DND-41 (cell line): ENCODE measurements around the gene MUC5B.

ENCODE experiments used
- ATAC-seq: fragments of 200-7000 bp; cut with Tn5 transposase; 3 replicates; pipeline ENCODE4 v1.9.1; 2021; ENCODE audit warnings: low read depth; ENCODE audit not compliant: insufficient read depth
- DNase-seq: peaks from one replicate; pipeline ENCODE4 v3.0.0-alpha.2; 2020
- H2AFZ ChIP-seq: 2 replicates; pipeline ENCODE4 v1.6.0; 2012; ENCODE audit warnings: low read depth, low read length
- H3K27ac ChIP-seq: 2 replicates; pipeline ENCODE4 v1.5.1; 2012; ENCODE audit warnings: low read length, inconsistent platforms
- H3K27me3 ChIP-seq: fragments of 200-600 bp; sonication (generic); 2 replicates; pipeline ENCODE4 v1.6.0; 2012; ENCODE audit warnings: low read length, mild to moderate bottlenecking, inconsistent platforms; ENCODE audit not compliant: insufficient read depth, poor library complexity
- H3K36me3 ChIP-seq: 2 replicates; pipeline ENCODE4 v1.5.1; 2012; ENCODE audit warnings: low read length, inconsistent platforms; ENCODE audit not compliant: insufficient read depth
- H3K4me1 ChIP-seq: 2 replicates; pipeline ENCODE4 v1.5.1; 2012; ENCODE audit warnings: mild to moderate bottlenecking, low read length; ENCODE audit not compliant: insufficient read depth
- H3K4me2 ChIP-seq: 2 replicates; pipeline ENCODE4 v1.6.0; 2012; ENCODE audit warnings: mild to moderate bottlenecking, moderate library complexity, low read length, inconsistent platforms; ENCODE audit not compliant: insufficient read depth
- H3K4me3 ChIP-seq, 2 experiments: fragments of 200-600 bp in 1 of 2; shearing (Covaris generic) in 1 of 2; 2 replicates each; pipeline ENCODE4 v1.5.1; 2012 to 2016; ENCODE audit warnings: inconsistent platforms in 2 of 2, low read length in 2 of 2, mild to moderate bottlenecking in 2 of 2, low read depth in 1 of 2, moderate library complexity in 1 of 2
- H3K79me2 ChIP-seq: 2 replicates; pipeline ENCODE4 v1.6.0; 2012; ENCODE audit warnings: low read length, inconsistent platforms; ENCODE audit not compliant: insufficient read depth
- H3K9ac ChIP-seq: 2 replicates; pipeline ENCODE4 v1.6.0; 2012; ENCODE audit warnings: low read depth, mild to moderate bottlenecking, inconsistent platforms, low read length, moderate library complexity
- H3K9me3 ChIP-seq: 2 replicates; pipeline ENCODE4 v1.5.1; 2012; ENCODE audit warnings: low read length, moderate library complexity, mild to moderate bottlenecking, inconsistent platforms; ENCODE audit not compliant: insufficient read depth, severe bottlenecking
- H4K20me1 ChIP-seq: 2 replicates; pipeline ENCODE4 v1.6.0; 2012; ENCODE audit warnings: low read length; ENCODE audit not compliant: insufficient read depth
- EZH2 ChIP-seq: IDR thresholded peaks from 3 replicates; pipeline ENCODE4 v1.6.1; 2012; ENCODE audit warnings: borderline replicate concordance, low read depth, mild to moderate bottlenecking, moderate library complexity, low read length, inconsistent platforms; ENCODE audit not compliant: severe bottlenecking
- TF ChIP-seq, protein P1 (sequence below): IDR thresholded peaks from 2 replicates; pipeline ENCODE4 v1.5.1; 2012; ENCODE audit warnings: borderline replicate concordance, low read length, moderate library complexity, mild to moderate bottlenecking; ENCODE audit not compliant: poor library complexity, severe bottlenecking; ENCODE audit errors: extremely low read depth

MUC5B gene

DNA sequence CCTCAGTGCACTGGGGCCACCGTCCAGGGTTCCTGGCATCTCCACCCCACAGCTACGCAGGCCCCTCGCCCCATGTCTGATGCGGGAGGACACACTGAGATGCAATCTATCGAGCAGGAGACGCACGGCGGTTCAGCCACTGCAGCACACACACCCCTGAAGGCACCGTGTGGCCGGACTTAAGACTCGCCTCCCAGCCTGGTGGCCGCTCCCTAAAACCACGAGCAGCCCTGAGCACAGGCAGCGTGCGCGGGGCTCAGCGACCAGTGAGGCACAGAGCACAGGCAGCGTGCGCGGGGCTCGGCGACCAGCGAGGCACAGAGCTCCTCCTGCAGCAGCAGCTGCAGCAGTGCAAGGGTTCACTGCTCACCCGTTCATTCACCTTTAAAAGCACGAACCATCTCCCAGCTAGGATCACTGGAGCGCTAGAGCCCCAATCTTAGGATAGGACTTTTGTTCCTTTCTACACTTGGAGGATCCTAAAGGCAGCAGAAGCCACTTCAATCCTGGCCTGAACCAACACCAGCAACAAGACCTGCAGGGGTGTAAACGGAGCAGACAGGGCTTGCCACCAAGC, 55.2 kb downstream of the MUC5B start:
- no peak overlapping the region for H3K9ac ChIP-seq
- no peak overlapping the region for H3K27ac ChIP-seq
- H3K27me3 ChIP-seq = no peaks in the 10 kb centered on the region
- no peak overlapping the region for H3K4me3 ChIP-seq
- no peaks in the 10 kb centered on the region for H3K79me2 ChIP-seq
- ATAC-seq (no peak), DNase-seq (no peak)
- H4K20me1 ChIP-seq = peaks cover 1% of the 10 kb centered on the region; the same call in 1 of the 2 replicates
- TF ChIP-seq, protein P1, sequence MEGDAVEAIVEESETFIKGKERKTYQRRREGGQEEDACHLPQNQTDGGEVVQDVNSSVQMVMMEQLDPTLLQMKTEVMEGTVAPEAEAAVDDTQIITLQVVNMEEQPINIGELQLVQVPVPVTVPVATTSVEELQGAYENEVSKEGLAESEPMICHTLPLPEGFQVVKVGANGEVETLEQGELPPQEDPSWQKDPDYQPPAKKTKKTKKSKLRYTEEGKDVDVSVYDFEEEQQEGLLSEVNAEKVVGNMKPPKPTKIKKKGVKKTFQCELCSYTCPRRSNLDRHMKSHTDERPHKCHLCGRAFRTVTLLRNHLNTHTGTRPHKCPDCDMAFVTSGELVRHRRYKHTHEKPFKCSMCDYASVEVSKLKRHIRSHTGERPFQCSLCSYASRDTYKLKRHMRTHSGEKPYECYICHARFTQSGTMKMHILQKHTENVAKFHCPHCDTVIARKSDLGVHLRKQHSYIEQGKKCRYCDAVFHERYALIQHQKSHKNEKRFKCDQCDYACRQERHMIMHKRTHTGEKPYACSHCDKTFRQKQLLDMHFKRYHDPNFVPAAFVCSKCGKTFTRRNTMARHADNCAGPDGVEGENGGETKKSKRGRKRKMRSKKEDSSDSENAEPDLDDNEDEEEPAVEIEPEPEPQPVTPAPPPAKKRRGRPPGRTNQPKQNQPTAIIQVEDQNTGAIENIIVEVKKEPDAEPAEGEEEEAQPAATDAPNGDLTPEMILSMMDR = no peak
- TF ChIP-seq EZH2 = no peak
- H3K4me1 ChIP-seq = no peaks in the 10 kb centered on the region
- H3K9me3 ChIP-seq = no peaks in the 10 kb centered on the region
- H3K36me3 ChIP-seq = peaks cover 60% of the 10 kb centered on the region
- H3K4me2 ChIP-seq = no peak overlapping the region
- no peak overlapping the region for H2AFZ ChIP-seq

GRCh38 chr11:1278766-1279673, 56.2 kb downstream of the MUC5B start:
- ATAC-seq = no peak

DNA sequence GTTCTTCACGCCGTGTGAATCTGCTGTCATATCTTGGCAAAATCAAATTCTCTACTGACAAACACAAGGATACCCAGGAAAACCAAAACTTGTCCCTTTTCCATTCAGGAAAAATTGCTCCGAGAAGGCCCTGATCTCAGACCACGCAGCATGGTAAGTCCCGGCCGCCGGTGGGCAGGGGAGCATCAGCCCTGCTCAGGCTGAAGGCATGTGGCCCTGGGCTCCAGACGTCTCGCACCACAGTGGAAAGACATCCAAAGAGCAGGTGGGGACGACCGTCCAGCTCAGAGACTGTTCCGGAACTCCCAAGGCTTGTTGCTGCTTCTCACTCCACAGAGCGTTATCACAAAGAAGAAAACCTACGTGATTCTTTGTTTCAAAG, 56.8 kb downstream of the MUC5B start:
- H4K20me1 ChIP-seq = peaks cover 4% of the 10 kb centered on the region; the same call in 1 of the 2 replicates
- no peaks in the 10 kb centered on the region for H3K4me1 ChIP-seq
- no peaks in the 10 kb centered on the region for H3K27me3 ChIP-seq
- peaks cover 72% of the 10 kb centered on the region for H3K36me3 ChIP-seq
- TF ChIP-seq, protein P1 = no peak
- no peak for TF ChIP-seq EZH2
- H2AFZ ChIP-seq = no peak overlapping the region
- H3K9ac ChIP-seq = no peak overlapping the region
- no peak overlapping the region for H3K4me2 ChIP-seq
- H3K9me3 ChIP-seq = no peaks in the 10 kb centered on the region
- H3K4me3 ChIP-seq = no peak overlapping the region
- no peak overlapping the region for H3K27ac ChIP-seq
- H3K79me2 ChIP-seq = no peaks in the 10 kb centered on the region
- no peak for ATAC-seq
- no peak for DNase-seq

More at GRCh38 chr11:1278766-1279673, 56.2 kb downstream of the MUC5B start:
- DNase-seq = no peak
- H3K36me3 ChIP-seq = peaks cover 69% of the 10 kb centered on the region
- no peak overlapping the region for H3K4me2 ChIP-seq
- H3K4me1 ChIP-seq = no peaks in the 10 kb centered on the region
- H3K27ac ChIP-seq = no peak overlapping the region
- H3K9me3 ChIP-seq = no peaks in the 10 kb centered on the region
- TF ChIP-seq, protein P1 = no peak
- no peak for TF ChIP-seq EZH2
- no peak overlapping the region for H2AFZ ChIP-seq
- H3K4me3 ChIP-seq = no peak overlapping the region
- no peak overlapping the region for H3K9ac ChIP-seq
- H4K20me1 ChIP-seq = peaks cover 4% of the 10 kb centered on the region; the same call in 1 of the 2 replicates
- H3K79me2 ChIP-seq = no peaks in the 10 kb centered on the region
- no peaks in the 10 kb centered on the region for H3K27me3 ChIP-seq
